GM10266 (cell line): ENCODE measurements around the gene USPL1.

Experiments used
- DNase-seq: peaks from one replicate; pipeline ENCODE4 v3.0.0; 2012; ENCODE audit errors: extremely low spot score
- CTCF ChIP-seq: IDR thresholded peaks from 2 replicates; pipeline ENCODE4 v1.5.1; 2012; ENCODE audit warnings: mild to moderate bottlenecking, low read depth; ENCODE audit not compliant: control insufficient read depth, insufficient read depth; ENCODE audit errors: missing control alignments

USPL1 gene

GRCh38 chr13:30671271-30671815 lies 53.6 kb downstream of the USPL1 start:
- DNase-seq = no peak
- TF ChIP-seq CTCF = no peak

- DNase-seq = peak; percentile 89
- TF ChIP-seq CTCF = peak; percentile 80
Observed at GRCh38 chr13:30673669-30674521, 56.2 kb downstream of the USPL1 start.

GRCh38 chr13:30675717-30676116 lies 58.0 kb downstream of the USPL1 start:
- no peak for TF ChIP-seq CTCF
- no peak for DNase-seq

GRCh38 chr13:30676672-30677071 lies 59.0 kb downstream of the USPL1 start:
- TF ChIP-seq CTCF = no peak
- DNase-seq = no peak

- DNase-seq = peak; percentile 51
- TF ChIP-seq CTCF = peak; percentile 68
Observed at GRCh38 chr13:30679483-30680330, 62.0 kb downstream of the USPL1 start.

- no peak for TF ChIP-seq CTCF
- DNase-seq = no peak
Observed at GRCh38 chr13:30681843-30682242, 64.1 kb downstream of the USPL1 start.
